HG02678 (cell line): ENCODE results near the gene MYL9.
"Not testable (repeated sequence)": the region's sequence is repeated elsewhere in the genome, so short reads cannot be mapped to it uniquely, and the experiment has no call there.

ENCODE experiments used
- ATAC-seq: cut with Tn5 transposase; IDR thresholded peaks from one replicate; pipeline ENCODE4 v1.9.1; 2021; ENCODE audit warnings: mild to moderate bottlenecking, moderate library complexity; ENCODE audit not compliant: unreplicated experiment

MYL9 gene

DNA sequence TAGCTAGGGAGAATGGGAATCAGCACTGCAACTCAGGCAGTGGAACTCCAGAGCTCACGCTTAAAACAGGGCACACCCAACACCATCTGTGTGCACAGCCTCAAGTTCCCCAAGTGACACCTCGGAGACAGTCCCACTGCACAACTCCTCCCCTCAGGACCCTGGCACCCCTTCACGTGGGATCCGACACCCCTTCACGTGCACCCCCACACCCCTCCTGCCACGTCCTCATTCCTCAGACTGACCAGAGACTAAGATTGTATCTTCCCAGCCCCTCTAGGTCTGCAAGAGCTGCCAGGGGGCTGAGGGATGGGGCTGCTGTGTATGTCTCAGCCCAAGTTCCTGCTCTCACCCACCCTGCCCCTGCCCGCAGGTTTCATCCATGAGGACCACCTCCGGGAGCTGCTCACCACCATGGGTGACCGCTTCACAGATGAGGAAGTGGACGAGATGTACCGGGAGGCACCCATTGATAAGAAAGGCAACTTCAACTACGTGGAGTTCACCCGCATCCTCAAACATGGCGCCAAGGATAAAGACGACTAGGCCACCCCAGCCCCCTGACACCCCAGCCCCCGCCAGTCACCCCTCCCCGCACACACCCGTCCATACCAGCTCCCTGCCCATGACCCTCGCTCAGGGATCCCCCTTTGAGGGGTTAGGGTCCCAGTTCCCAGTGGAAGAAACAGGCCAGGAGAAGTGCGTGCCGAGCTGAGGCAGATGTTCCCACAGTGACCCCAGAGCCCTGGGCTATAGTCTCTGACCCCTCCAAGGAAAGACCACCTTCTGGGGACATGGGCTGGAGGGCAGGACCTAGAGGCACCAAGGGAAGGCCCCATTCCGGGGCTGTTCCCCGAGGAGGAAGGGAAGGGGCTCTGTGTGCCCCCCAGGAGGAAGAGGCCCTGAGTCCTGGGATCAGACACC is 7.6 kb downstream of the MYL9 start:
- no peak for ATAC-seq

- no peak for ATAC-seq
These were observed 8.3 kb downstream of the MYL9 start for GRCh38 chr20:36549628-36549941.

- ATAC-seq: no peak
These were observed 8.8 kb downstream of the MYL9 start for GRCh38 chr20:36549942-36550789.

DNA sequence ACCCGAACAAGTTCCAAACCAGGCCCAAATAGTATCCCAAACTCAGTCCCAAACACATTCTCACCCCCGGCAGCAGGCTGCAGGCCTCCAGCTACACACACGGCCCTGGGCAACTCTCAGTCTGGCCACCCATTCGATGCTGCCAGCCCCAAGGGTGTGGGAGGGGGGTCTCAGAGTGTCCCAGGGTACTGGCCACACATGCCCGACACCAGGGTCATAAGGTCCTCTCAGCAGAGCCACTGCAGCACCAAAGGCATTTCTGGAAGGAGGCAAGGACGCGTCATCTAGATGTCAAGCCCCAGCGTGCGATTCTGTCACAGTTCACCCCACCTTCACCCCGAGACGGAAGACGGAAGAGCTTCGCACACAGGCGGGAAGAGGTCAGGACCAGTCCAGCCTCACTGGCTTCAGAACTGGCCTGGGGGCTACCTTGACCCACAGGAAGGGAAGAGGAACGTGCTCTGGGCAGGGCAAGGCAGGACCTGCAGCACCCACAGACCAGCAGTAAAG is 9.5 kb downstream of the MYL9 start:
- no peak for ATAC-seq

- ATAC-seq: no peak
These were observed 13.9 kb downstream of the MYL9 start for GRCh38 chr20:36555248-36555647.

DNA sequence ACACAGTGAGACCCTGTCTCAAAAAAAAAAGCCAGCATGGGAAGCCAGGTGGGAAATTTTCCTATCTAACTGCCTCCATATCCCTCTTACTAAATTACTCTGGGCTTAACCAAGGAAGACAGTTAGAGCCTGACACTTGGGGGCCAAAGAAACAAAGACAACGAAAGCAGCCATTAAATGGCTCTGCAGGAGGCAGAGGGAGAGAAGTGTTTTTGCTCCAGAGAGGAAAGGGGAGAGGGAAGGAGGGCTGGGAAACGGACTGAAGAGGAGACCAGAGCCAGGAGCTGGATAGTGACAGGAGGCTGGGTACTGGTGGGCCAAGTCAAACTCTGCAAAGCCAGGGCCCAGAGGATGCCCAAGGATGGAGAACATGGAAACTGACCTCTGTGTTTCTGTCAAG is 21.4 kb downstream of the MYL9 start:
- ATAC-seq: no peak

- no peak for ATAC-seq
These were observed 22.1 kb downstream of the MYL9 start for GRCh38 chr20:36563374-36563773.

- not testable (repeated sequence) for ATAC-seq
These were observed 22.9 kb downstream of the MYL9 start for GRCh38 chr20:36564078-36564725.

DNA sequence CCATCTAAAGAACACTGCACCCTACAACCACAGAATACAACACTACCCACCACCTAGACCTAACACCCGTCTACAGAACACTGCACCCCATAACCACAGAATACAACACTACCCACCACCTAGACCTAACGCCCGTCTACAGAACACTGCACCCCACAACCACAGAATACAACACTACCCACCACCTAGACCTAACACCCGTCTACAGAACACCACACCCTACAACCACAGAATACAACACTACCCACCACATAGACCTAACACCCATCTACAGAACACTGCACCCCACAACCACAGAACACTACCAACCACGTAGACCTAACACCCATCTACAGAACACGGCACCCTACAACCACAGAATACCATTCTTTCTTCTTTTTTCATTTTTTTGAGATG is 23.4 kb downstream of the MYL9 start:
- not testable (repeated sequence) for ATAC-seq

DNA sequence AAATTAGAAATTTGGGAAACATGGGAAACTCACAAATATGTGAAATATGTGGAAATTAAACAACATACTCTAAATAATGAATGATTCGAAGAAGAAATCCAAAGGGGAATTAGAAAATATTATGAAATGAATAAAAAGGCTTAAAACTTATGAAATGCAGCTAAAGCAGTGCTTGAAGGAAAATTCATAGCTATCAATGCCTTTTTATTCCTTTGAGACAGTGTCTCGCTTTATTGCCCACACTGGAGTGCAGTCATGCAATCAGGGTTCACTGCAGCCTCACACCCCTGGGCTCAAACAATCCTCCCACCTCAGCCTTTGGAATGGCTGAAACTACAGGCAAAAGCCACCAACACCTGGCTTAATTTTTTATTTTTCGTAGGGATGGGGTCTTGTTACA is 24.2 kb downstream of the MYL9 start:
- ATAC-seq: no peak

- ATAC-seq: no peak
These were observed 28.6 kb downstream of the MYL9 start for GRCh38 chr20:36569847-36570429.

GRCh38 chr20:36571564-36572504 is 30.5 kb downstream of the MYL9 start:
- ATAC-seq: no peak

- peak; percentile 4 for ATAC-seq
These were observed 31.4 kb downstream of the MYL9 start for GRCh38 chr20:36572701-36573102.

DNA sequence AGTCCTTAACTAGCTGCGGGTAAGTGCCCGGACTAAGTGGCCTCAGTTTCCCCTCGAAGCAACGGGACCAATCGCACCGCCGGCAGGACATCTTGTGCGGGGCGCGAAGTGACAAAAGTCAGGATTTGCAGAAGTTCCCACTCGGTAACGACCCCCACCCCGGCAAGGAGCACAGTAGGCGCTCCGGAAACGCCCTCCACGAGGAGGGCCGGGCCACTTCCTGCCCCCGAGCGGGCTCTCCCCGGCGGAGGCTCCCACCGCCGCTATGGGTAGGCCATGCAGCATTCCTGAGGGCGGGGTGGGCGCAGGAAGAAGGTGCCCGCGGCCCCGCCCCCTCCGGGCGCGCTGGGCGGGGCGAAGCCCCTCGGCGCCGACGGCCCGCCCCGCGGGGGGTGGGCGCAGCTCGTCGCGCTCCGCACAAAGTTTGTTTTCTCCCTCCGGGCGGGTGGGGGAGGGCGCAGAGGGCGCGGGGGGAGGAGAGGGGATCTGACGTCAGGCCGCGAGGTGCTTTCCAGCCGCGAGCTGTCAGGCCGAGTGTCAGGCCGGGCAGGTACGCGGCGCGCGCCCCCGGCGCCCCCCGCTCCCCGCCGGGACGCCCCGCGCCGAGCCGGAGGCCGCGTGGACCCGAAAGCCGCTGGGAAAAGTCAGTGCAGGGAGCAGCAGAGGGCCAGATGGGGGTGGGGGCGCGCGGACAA is 31.9 kb downstream of the MYL9 start, which contains the start of gene TGIF2:
Gene TGIF2 (plus strand): TSS at position 495 of the 695 bp plus-strand sequence. CDS start 5,178 bp downstream, outside the sequence.
- peak; percentile 74 for ATAC-seq

DNA sequence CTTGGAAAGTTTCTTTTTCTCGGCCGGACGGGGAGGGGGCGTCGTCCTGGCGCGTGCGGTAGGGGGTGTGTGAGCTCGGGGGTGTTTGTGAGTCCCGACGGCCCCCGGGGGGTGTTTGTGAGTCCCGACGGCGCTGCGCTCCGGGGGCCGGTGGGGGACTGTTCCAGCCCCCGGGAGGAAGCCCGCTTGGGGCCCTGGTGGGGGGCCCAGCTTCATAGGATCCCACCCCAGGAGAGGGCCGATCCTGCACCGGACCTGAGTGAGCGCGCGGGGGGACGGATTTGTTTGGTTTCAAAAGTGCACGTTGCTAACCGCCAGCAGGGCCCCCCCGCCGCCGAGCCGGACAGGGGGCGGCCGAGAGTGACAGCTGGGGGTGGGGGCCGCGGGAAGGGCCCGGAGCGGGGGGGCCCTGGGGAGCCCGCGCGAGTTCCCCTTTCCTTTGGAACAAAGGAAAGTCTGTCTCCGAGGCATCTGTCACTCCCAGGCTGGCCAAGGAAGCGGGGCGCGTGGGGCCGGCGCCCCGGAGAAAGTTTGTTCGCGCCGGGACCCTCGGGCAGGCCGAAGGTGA is 32.6 kb downstream of the MYL9 start:
- no peak for ATAC-seq

DNA sequence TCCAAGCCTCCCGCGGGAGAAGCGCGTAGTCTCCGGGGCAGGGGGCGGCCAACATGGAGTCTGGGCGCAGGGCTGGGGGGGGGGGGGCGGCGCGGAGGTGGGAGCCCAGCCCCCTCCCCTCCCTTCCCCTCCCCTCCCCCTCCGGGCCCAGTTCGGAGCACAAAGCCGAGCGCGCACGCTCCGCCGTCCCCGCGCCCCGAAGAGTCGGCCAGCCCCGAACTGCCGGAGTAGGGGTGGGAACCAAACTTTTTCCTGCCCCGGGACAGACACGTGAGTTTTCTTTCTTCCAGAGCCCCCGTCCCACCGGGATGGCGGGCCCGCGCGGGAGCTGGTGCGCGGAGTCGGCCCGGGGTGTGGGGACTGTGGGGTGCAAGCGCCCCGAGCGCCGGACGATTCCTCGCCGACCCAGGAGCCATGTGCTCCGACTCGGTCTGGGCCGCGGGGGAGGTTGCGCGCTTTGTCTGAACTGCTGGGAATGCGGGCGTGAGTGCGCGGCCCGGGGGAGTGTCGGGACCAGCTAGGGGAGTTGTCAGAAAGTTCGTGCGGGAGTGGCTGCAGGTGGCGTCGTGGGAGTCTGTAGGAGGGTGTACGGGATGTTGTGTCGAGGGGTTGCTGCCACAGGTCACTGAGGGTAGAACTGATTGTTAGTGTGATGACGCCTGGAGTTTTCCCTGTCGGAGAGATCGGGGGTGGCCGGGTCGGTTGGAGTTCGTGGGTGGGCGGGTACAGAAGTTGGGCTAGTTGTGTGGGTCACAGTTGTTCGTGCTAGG is 33.2 kb downstream of the MYL9 start:
- ATAC-seq: no peak

- no peak for ATAC-seq
These were observed 34.7 kb downstream of the MYL9 start for GRCh38 chr20:36576081-36576445.
